ENCODE measurements around the gene ADPRM. TPM values are rescaled to one million over a fixed set of nuclear protein-coding genes. Genes with fewer than 3 reads are reported as not detected.

Gene ADPRM
- total RNA-seq, 1 donor from 2014 or later, result 9.7 TPM

- DNase-seq, result no peak
Measured at GRCh38 chr17:10742431-10742830, 45.0 kb downstream of the ADPRM start.

- DNase-seq, result no peak
Measured at GRCh38 chr17:10743316-10744009, 46.1 kb downstream of the ADPRM start.

GRCh38 chr17:10744501-10745000 is 47.2 kb downstream of the ADPRM start:
- DNase-seq, result no peak

- DNase-seq, result no peak
Measured at GRCh38 chr17:10745231-10745630, 47.8 kb downstream of the ADPRM start.

GRCh38 chr17:10748531-10749181 is 51.3 kb downstream of the ADPRM start:
- no peak for DNase-seq

- DNase-seq, result no peak
Measured at GRCh38 chr17:10750210-10750609, 52.8 kb downstream of the ADPRM start.

- DNase-seq, result no peak
Measured at GRCh38 chr17:10751563-10751962, 54.2 kb downstream of the ADPRM start.

- DNase-seq, result no peak
Measured at GRCh38 chr17:10752696-10753095, 55.3 kb downstream of the ADPRM start.

- peak; percentile 33 for DNase-seq
Measured at GRCh38 chr17:10754109-10754508, 56.7 kb downstream of the ADPRM start.

- no peak for DNase-seq
Measured at GRCh38 chr17:10754861-10755591, 57.6 kb downstream of the ADPRM start.

- no peak for DNase-seq
Measured at GRCh38 chr17:10755592-10756127, 58.3 kb downstream of the ADPRM start.

GRCh38 chr17:10756185-10756584 is 58.8 kb downstream of the ADPRM start:
- no peak for DNase-seq

- no peak for DNase-seq
Measured at GRCh38 chr17:10756619-10757018, 59.2 kb downstream of the ADPRM start.

- no peak for DNase-seq
Measured at GRCh38 chr17:10757067-10757466, 59.7 kb downstream of the ADPRM start.

GRCh38 chr17:10757647-10758046 is 60.3 kb downstream of the ADPRM start:
- no peak for DNase-seq

GRCh38 chr17:10758062-10758461 is 60.7 kb downstream of the ADPRM start:
- no peak for DNase-seq

Other genes starting within 250 kb of the ADPRM start
- gene MYH4, start 228.0 kb upstream of the ADPRM start, total RNA-seq, result not detected in 2 replicates
- gene MYH1, start 179.1 kb upstream of the ADPRM start, total RNA-seq, result not detected in 2 replicates
- gene MYH2, start 147.9 kb upstream of the ADPRM start, total RNA-seq, result not detected in 2 replicates
- gene MYH3, start 40.3 kb upstream of the ADPRM start, total RNA-seq, result 0.34 and 0.51 TPM in 2 replicates
- gene SCO1, start 61 bp upstream of the ADPRM start, total RNA-seq, result 28.2 and 36.1 TPM in 2 replicates
- gene TMEM220, start 32.4 kb downstream of the ADPRM start, total RNA-seq, result 1.5 and 2.7 TPM in 2 replicates
- not detected in 2 replicates for gene TMEM238L, start 106.5 kb downstream of the ADPRM start, total RNA-seq
- not detected in 2 replicates for gene PIRT, start 140.5 kb downstream of the ADPRM start, total RNA-seq